Cerebellar nuclear complex (tissue), 1 donor: ENCODE results near the gene PNMT.
"Not testable (repeated sequence)": the region's sequence is repeated elsewhere in the genome, so short reads cannot be mapped to it uniquely, and the experiment has no call there.

Experiments
- DNase-seq, 2 experiments: peaks; one replicate each; lab custom pipeline; 2025; lab: John Stamatoyannopoulos, UW

PNMT gene

DNA sequence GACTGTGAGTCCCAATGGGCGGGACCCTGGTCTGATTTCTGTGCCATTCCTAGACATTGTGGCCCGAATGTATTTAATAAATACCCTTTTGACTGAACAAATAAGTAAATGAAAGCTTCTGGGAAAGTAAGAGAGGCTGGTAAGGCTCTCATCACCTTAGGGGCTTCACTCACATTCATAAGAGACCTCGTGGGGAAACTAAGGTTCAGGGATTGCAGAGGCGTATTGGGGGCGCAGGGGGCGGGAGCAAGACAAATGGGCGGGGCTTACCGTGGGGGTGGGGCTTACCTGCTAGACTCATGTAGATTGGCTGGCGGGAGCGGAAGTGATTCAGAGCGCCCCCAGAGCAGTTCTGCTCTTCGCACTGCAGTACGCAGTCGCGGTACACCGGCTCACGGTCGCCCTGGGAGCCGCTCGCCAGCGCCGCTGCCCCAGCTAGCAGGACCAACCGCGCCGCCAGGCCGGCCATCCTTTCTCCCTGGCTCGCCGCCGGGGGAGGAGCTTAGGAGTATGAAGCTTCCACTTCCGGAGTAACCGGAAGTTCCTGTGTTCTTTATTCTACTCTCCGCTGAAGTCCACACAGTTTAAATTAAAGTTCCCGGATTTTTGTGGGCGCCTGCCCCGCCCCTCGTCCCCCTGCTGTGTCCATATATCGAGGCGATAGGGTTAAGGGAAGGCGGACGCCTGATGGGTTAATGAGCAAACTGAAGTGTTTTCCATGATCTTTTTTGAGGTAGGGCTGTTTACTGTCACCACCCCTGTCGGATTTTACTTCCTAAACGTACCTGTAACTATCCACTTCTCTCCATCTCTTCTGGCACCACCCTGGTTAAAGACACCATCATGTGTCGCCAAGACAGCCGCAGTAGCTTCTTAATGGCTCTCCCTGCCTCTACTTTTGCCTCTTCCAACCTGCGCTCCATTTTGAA, 19.6 kb downstream of the PNMT start, which contains the start of gene PGAP3:
Gene PGAP3, minus strand, starts transcription at position 512 of the 929 bp plus-strand sequence. Its CDS starts 43 bp downstream, at position 469.
- peak; percentile 62 to 71 for DNase-seq

DNA sequence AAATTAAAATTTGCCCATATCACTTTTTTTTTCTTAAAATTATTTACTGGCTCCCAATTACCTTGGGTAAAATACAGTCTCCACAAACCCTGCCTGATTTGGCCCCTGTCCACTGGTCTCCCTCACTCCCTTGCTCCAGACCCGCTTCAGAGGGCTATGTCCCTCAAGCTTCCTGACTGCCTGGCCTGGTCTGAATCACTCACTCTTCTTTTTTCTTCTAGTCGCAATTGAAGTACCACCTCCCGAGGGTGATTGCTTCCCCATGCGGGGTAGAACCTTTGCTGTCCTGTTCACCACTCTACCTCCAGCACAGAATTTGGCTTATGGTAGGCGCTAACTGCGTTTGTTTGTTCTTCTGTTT, 20.2 kb downstream of the PNMT start:
- DNase-seq = no peak

DNA sequence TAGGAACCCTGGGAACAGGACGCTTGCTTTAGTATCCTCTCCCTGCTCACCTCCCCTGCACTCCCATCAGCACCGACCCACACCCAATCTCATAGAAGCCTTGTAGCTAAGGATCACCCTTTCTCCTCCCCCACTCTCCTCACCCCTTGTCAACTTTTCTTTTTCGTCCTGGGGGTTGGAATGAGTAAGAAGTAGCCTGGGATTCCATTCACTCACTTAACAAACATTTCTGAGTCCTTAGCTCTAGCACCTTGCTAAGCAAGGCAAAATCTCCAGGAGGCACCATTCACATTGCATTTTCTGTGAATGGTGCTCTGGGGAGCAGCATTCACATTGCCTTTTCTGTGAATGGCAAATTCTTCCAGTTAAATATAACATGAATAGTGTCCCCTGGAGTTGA, 20.7 kb downstream of the PNMT start:
- DNase-seq = no peak

DNA sequence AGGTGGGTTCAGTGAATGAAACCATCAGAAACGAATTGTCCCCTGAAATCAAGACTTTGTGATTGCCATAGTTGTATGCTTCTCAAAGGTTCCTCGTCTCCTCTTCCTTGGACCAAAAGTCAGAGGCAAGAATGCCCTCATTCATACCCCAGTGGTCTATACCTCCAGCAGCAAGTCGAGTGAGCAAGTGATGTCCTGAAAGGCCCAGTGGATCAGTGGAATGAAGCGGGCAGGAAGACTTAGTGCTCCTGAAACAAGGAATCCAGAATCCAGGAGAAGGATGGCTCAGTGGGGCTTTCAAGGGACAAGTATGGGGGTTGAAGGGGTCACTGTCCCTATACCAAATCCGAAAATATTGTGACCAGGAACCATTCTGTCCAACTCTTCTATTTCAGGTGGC, 26.3 kb downstream of the PNMT start:
- DNase-seq = no peak

DNA sequence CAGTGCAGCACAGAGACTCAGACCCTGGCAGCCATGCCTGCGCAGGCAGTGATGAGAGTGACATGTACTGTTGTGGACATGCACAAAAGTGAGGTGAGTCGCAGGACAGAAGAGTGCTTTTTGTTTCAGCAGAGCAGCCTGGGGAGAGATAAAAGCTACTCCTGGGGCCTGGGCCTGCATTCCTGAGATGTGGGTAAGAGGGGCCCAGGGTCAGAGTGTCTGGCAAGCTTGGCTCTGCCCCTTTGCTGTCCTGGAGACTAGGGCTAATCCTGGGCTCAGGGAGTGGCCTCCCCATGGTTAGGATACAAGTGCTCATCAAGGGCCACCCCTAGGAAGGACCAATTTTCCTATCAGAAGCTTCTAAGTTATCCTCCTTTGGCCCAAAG, 26.8 kb downstream of the PNMT start:
- DNase-seq = no peak

DNA sequence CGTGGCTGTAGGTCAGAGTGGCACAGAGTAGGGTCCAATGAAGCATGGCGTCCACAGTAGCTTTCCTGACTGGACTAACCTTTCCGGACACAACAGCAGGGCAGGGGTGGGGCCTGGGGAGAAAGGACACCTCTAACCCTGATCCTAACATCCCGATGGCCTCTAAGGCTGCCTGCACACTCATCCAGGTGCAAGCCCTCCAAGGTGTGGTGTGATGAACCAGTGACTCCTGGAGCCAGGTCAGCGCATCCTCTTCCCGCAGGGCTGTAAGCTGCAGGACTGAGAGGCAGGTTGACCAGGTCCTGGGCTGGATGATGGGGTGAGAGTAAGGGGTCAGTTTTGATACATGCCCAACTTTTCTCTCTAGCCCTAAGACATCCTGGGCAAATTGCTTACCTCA, 28.5 kb downstream of the PNMT start:
- DNase-seq = no peak

DNA sequence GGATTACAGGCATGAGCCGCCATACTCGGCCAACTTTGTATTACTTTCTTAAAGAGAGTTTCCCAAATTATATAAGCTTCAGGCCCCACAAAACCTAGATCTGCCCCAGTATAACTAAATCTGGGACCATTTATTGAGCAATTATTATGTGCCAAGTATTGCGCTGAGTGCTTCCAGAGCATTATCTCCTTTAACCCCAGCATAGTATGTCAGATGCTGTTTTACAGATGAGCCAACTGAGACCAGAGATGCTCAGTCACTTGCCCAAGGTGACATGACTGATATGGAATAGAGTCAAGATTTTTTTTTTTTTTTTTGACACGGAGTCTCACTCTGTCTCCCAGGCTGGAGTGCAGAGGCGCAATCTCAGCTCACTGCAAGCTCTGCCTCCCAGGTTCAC, 29.7 kb downstream of the PNMT start:
- DNase-seq = no peak

DNA sequence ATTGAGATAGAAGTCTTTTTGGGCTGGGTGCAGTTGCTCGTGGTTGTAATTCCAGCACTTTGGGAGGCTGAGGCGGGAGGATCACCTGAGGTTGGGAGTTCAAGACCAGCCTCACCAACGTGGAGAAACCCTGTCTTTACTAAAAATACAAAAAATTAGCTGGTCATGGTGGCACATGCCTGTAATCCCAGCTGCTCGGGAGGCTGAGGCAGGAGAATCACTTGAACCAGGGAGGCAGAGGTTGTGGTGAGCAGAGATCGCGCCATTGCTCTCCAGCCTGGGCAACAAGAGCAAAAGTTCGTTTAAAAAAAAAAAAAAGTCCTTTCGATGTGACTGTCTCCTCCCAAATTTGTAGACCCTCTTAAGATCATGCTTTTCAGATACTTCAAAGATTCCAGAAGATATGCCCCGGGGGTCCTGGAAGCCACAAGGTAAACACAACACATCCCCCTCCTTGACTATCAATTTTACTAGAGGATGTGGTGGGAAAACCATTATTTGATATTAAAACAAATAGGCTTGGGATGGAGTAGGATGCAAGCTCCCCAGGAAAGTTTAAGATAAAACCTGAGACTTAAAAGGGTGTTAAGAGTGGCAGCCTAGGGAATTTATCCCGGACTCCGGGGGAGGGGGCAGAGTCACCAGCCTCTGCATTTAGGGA, 31.0 kb downstream of the PNMT start:
- DNase-seq = not testable (repeated sequence)

DNA sequence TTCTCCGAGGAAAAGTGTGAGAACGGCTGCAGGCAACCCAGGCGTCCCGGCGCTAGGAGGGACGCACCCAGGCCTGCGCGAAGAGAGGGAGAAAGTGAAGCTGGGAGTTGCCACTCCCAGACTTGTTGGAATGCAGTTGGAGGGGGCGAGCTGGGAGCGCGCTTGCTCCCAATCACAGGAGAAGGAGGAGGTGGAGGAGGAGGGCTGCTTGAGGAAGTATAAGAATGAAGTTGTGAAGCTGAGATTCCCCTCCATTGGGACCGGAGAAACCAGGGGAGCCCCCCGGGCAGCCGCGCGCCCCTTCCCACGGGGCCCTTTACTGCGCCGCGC, 31.5 kb downstream of the PNMT start, which contains the start of gene ERBB2:
Gene ERBB2, plus strand, starts transcription at position 247 of the 330 bp plus-strand sequence. CDS start 175 bp downstream, outside the sequence.
- DNase-seq = no peak

DNA sequence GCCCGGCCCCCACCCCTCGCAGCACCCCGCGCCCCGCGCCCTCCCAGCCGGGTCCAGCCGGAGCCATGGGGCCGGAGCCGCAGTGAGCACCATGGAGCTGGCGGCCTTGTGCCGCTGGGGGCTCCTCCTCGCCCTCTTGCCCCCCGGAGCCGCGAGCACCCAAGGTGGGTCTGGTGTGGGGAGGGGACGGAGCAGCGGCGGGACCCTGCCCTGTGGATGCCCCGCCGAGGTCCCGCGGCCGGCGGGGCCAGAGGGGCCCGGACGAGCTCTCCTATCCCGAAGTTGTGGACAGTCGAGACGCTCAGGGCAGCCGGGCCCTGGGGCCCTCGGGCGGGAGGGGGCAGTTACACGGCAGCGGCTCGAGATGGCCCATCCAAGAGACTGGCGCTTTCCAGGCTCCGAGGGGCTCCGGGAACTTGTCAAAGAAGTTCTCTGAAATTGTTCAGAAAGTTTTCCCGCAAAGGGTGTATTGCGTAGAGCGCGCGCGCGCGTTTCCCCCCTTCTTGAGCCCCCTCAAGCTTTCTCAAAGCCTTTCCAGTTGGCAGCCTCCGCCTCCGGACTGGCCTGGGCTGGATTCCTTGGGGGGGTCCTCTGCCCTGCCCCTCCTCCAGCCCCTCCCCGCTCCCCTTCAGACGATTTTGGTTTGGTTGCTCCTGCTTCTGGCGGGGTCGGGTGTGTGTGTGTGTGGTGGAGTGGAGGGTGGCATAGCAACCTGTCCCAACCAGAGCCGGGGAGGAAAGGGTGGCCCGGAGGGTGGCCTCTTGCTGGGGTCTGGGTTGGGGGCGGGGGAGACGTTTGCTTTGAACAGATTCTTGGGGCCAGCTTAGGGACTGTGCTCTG, 32.1 kb downstream of the PNMT start:
- no peak for DNase-seq

DNA sequence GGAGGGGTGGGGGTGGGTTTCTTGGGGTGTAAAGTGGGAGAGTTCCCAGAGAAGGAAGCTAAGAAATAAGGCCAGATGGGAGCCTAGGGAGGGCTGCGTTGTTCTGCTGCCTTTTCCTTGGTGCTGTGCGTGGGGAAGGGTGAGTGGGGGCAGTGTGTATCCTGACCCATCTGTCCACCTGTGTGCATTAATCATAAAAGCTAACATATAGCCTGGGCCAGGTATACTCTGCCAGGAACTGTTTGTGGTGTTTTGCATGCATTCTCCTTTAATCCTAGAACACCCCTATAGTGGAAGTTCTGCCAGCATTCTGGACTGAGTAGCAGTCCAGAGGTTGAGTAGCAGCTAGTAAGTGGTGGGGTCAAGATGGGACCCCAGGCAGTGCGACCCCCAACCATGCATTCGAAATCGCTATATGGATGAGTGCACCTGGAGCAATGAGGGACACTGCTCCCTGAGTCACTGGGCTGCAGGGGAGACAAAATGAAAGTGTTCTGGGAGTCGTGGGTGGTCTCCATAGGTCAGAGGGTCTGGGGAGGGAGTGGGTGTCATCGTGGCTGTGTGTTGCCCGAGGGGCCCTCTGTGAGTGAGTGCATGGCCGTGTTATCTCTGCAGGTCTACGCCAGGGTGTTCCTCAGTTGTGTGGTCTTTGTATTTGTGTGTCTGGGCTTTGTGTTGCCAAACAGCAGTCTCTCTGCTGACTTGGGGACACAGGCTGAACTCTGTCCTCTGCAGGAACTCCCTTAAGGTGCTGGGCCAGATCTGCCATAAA, 32.9 kb downstream of the PNMT start:
- DNase-seq = no peak

DNA sequence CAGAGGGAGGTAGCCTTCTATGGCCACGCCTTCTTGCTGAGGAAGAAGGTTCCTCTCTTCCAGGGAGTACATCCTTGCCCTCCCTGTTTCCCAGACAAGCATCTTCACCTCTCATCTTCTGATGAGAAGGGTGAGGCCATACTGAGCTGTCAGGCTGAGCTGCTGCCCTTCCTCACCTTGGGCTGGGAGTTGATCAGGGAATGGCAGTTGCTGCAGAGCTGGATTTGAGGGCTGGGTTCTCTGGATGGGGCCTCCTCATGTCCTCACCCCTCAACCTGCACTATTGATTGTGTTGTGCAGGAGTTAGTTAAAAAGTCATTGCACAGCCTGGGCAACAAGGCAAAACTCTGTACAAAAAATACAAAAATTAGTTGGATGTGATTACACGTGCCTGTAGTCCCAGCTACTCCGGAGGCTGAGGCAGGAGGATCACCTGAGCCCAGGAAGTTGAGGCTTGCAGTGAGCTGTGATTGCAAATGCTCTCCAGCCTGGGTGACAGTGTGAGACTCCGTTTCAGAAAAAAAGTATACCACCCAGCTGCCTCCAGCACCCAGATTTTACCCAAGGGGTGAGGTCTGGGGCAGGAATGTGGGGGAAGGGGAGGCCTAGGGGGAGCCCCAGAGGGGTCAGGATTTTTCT, 33.6 kb downstream of the PNMT start:
- no peak for DNase-seq

DNA sequence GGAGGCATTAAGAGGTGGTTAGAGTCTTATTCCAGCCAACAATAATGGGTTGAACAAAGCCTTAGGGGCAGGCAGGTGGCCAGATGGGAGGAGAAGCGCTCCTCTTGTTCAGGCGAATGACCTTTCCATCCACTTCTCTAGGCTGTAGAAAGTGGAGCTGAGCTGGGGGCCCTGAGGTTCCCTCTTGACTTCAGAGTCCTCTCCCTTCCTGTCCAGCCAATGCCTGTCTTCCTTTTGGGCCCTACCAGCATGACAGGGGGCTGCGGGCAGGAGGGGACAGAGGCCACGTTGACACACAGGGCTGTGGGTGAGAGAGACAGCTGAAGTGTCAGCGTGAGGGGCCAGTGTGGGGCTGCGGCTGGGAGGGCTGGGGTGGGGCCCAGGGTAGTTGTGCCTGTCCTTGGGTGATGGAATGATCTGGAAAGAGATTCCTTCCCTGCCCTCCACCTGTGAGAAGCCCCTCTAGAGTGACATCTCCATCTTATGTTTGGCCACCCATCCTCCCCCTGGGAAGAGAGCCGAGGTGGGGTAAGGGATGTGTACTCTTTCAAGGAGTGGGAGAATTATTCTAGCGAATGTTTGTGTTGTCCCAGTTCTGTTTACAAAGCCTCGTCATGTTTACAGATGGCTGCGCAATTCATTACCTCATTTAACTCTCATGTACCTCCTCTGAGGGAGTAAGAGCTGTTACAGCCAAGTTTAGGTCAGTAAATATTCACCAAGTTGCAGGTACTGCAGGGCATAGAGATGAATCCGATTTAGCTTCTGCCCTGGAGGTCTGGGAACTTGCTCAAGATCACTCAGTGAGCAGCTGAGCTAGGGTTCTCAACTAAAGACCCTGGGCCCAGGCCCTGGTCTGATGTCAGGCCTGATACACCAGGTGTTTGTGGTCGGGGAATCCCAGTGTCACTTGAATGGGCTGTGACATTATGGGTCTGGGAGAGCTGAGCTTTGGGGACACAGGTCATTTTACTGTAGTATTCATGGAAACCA, 34.9 kb downstream of the PNMT start:
- DNase-seq = no peak

DNA sequence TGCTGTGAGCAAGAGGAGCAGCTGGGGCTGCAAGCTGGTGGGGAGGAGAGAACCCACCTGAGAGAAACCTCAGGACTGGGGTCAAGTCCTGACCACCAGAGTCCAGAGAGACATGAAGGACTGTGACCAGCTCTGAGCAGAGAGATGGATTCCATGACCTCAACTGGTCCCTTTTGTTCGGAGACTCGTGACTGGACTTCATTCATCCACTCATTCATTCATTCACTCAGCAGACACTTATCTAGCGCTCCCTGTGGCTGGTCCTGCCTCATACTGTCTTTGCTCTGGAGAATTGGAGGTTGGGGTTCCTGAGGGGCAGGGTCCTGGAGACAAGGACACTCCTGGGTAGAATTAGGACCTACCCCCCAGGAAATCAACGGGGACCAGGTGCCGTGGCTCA, 35.7 kb downstream of the PNMT start:
- no peak for DNase-seq

DNA sequence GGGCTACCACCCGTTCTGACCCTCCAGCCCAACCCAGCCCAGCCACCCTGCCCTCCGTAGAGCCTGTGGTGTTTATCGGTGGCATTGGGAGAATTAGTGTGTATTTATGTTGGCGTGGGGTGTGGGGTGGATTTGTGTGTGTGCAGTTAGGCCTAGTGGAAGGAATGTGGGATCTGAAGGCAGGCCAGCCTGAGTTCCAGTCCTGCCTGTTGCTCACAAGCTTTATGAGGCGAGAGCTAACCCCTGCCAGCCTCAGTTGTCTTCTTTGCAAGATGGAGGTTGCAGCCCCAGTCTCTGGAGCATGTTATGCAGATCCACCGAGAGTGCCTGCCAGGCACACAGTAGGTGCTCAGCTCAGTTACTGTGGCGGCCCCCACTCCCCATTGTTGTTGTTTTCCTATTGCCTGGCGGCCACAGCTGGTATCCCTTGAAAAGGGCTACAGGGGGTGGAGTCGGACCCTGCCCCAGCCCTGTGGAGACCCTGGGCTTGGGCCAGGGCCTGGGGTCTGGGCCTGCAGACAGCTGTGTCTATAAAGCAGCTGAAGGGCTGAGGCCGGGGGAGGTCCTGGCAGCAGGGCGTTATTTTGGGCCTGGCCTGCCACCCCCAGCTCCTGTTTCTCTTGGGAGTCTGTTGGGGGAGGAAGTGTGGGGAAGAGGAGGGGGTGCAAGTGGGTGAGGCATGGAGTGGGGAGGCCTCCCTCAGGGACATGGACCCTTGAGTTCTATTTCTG, 36.7 kb downstream of the PNMT start:
- DNase-seq = no peak

DNA sequence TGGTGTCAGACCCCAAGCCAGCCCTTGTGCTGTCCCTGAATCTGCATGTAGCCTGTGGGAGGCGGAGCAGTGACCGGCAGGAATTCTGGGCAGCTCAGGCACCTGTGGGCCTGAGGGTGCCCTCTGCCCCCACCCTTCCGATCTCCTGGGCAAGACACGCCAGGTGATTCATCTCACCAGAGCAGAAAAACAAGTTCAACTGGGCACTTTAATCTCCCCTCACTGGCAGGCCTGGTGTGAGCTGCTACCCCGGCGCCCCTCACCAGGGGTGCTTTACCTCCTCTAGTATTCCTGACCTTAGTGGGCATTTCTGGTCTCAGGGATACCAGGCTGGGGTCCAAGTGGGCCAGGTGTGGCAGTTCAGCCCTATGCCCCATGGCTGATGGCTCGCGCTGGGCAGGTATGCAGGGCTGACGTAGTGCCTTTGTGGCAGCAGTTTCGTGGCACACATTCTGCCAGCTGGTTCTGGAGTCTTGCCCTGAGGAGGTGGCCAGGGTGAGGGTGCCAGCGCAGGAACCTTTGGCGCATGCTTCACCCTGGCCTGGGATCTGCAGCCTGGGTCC, 37.6 kb downstream of the PNMT start:
- no peak for DNase-seq

DNA sequence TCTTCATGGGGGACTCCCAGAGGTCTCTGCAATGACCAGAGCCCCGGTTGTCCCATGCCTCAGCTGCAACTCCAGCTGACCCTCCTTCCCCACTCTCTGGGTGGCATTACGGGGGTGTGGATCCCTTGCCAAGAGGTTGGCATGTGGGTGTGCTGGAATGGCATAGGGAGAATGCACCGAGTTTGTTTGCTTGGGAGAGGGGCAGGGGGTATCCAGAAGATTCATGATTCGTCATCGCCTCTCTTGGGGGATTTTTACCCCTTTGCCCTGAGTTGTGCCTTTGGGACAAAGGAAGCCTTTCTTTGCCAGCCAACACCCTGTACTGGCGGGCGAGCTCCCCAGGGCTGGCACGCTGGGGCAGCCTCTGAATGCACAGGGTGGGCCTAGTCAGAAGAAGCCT, 38.1 kb downstream of the PNMT start:
- no peak for DNase-seq

DNA sequence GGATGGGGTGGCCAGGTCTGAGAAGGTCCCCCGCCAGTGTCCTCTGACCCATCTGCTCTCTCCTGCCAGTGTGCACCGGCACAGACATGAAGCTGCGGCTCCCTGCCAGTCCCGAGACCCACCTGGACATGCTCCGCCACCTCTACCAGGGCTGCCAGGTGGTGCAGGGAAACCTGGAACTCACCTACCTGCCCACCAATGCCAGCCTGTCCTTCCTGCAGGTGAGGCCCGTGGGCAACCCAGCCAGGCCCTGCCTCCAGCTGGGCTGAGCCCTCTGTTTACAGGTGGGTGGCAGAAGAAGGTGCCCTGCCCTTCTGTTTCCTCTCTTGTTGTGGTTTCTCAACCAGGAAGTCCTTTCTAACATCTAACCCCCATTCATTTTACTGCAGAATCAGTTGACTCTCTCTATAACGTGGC, 38.7 kb downstream of the PNMT start:
- no peak for DNase-seq
